HG02763 (cell line): ENCODE data around the gene ATP2C1.
A peak's percentile ranks its signal among the peaks of the same experiment; 100 is the strongest.
"Not testable (repeated sequence)": the region's sequence is repeated elsewhere in the genome, so short reads cannot be mapped to it uniquely, and the experiment has no call there.

ENCODE experiments used
- ATAC-seq: cut with Tn5 transposase; IDR thresholded peaks from one replicate; pipeline ENCODE4 v1.9.1; 2021; ENCODE audit warnings: mild to moderate bottlenecking, moderate library complexity; ENCODE audit not compliant: unreplicated experiment

Gene ATP2C1

GRCh38 chr3:130893376-130894129 lies at the start of gene ATP2C1:
TSS of gene ATP2C1 (plus strand) at chr3:130894084. CDS start at chr3:130894770, 686 bp downstream.
- peak; percentile 92 for ATAC-seq

- no peak for ATAC-seq
Observed at GRCh38 chr3:130844462-130844861, 49.4 kb upstream of the ATP2C1 start.

GRCh38 chr3:130846181-130846580 lies 47.7 kb upstream of the ATP2C1 start:
- ATAC-seq, result no peak

GRCh38 chr3:130849091-130849552 lies 44.8 kb upstream of the ATP2C1 start:
- no peak for ATAC-seq

- ATAC-seq, result peak; percentile 53
Observed at GRCh38 chr3:130850044-130850797, 43.7 kb upstream of the ATP2C1 start.

GRCh38 chr3:130850843-130851242 lies 43.0 kb upstream of the ATP2C1 start:
- no peak for ATAC-seq

- no peak for ATAC-seq
Observed at GRCh38 chr3:130851277-130851676, 42.6 kb upstream of the ATP2C1 start.

- no peak for ATAC-seq
Observed at GRCh38 chr3:130853581-130853980, 40.3 kb upstream of the ATP2C1 start.

GRCh38 chr3:130854208-130854864 lies 39.5 kb upstream of the ATP2C1 start:
- ATAC-seq, result peak; percentile 44

- no peak for ATAC-seq
Observed at GRCh38 chr3:130857336-130858026, 36.4 kb upstream of the ATP2C1 start.

- ATAC-seq, result not testable (repeated sequence)
Observed at GRCh38 chr3:130862130-130862529, 31.8 kb upstream of the ATP2C1 start.

- ATAC-seq, result no peak
Observed at GRCh38 chr3:130865489-130865888, 28.4 kb upstream of the ATP2C1 start.

- no peak for ATAC-seq
Observed at GRCh38 chr3:130866327-130866726, 27.6 kb upstream of the ATP2C1 start.

- ATAC-seq, result no peak
Observed at GRCh38 chr3:130870423-130870822, 23.5 kb upstream of the ATP2C1 start.

GRCh38 chr3:130876594-130876993 lies 17.3 kb upstream of the ATP2C1 start:
- ATAC-seq, result no peak

GRCh38 chr3:130878464-130878863 lies 15.4 kb upstream of the ATP2C1 start:
- no peak for ATAC-seq

GRCh38 chr3:130889416-130889946 lies 4.4 kb upstream of the ATP2C1 start:
- no peak for ATAC-seq

GRCh38 chr3:130892759-130893375 lies 1.0 kb upstream of the ATP2C1 start:
- ATAC-seq, result peak; percentile 32

GRCh38 chr3:130894130-130894985 lies 474 bp downstream of the ATP2C1 start:
- peak; percentile 17 for ATAC-seq

- ATAC-seq, result no peak
Observed at GRCh38 chr3:130894986-130895280, 1.0 kb downstream of the ATP2C1 start.
